ENCODE data around the gene TST.

DNA sequence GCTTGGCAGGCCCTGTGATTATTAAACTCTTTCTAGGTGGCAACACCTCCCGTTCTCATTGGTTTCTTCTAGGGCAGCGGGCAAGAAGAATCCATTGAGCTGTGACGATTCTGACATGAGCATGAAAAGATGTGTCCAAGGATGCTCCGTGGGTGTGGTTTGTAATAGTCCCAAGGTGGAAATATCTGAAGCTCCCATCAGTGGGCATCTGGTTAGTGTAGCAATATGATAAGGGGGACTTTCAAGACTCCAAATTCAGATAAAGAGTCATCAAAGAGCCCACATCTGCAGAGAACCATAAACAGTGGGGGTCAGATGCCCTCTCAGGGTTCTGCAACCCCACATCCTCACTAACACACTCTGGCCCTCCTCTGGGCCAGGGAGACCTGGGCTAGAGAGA lies 42.6 kb downstream of the TST start:
- TF ChIP-seq CTCF (conservative IDR thresholded peaks at IDR 0.05; ENCODE audit: low read length), result no peak
- no peak for TF ChIP-seq EZH2phosphoT487 (IDR thresholded peaks at IDR 0.05; ENCODE audit: borderline replicate concordance)
